HUES48 (cell line): ENCODE measurements around the gene ELOVL7.
"Not testable (repeated sequence)": the region's sequence is repeated elsewhere in the genome, so short reads cannot be mapped to it uniquely, and the experiment has no call there.

ENCODE experiments used
- H3K27ac ChIP-seq: one replicate; pipeline ENCODE4 v1.7.0; 2013; ENCODE audit warnings: low read depth, low read length, inconsistent platforms
- H3K27me3 ChIP-seq: 2 replicates; pipeline ENCODE4 v1.6.1; 2013; ENCODE audit warnings: mild to moderate bottlenecking, low read length; ENCODE audit not compliant: control insufficient read depth, insufficient read depth
- H3K36me3 ChIP-seq: 2 replicates; pipeline ENCODE4 v1.6.1; 2013; ENCODE audit warnings: low read length; ENCODE audit not compliant: control insufficient read depth, insufficient read depth
- H3K4me1 ChIP-seq: 2 replicates; pipeline ENCODE4 v1.6.1; 2013; ENCODE audit warnings: mild to moderate bottlenecking, low read length; ENCODE audit not compliant: control insufficient read depth, insufficient read depth
- H3K4me3 ChIP-seq: 2 replicates; pipeline ENCODE4 v1.5.1; 2013; ENCODE audit warnings: mild to moderate bottlenecking, low read depth, low read length
- H3K9ac ChIP-seq: 2 replicates; pipeline ENCODE4 v1.6.1; 2013; ENCODE audit warnings: mild to moderate bottlenecking, low read depth, low read length, moderate library complexity
- H3K9me3 ChIP-seq: 2 replicates; pipeline ENCODE4 v1.6.1; 2013; ENCODE audit warnings: low read length; ENCODE audit not compliant: control insufficient read depth, insufficient read depth

ELOVL7 gene

GRCh38 chr5:60812426-60812825 is 31.6 kb downstream of the ELOVL7 start:
- H3K36me3 ChIP-seq: no peaks in the 10 kb centered on the region
- H3K27ac ChIP-seq: no peak overlapping the region
- H3K9ac ChIP-seq: no peak overlapping the region
- H3K4me1 ChIP-seq: peaks cover 7% of the 10 kb centered on the region; the same call in 1 of the 2 replicates
- no peaks in the 10 kb centered on the region for H3K9me3 ChIP-seq
- H3K4me3 ChIP-seq: no peak overlapping the region
- no peaks in the 10 kb centered on the region for H3K27me3 ChIP-seq

DNA sequence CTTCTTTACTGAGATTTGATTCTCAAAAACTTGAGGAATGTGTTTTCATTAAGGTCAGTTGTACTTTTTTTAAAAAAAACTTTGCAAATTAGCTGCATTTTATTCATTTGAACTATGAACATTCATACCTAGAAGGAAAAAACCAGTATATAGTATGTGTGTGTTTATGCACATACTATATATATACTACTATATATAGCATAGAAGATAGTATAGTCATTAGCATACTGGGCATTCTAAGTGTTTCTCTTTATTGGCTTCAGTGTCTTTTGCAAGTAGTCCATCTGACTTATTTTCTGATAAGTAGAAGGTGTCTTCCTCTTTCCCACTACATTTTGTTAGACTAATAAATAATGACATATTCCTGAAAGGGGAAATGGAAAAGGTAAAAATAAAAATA is 33.0 kb downstream of the ELOVL7 start:
- Histone ChIP-seq H3K36me3 (no peaks in the 10 kb centered on the region), H3K4me3 (no peak overlapping the region), H3K27me3 (no peaks in the 10 kb centered on the region), H3K27ac (no peak overlapping the region), H3K9ac (no peak overlapping the region), H3K9me3 (no peaks in the 10 kb centered on the region), H3K4me1 (peaks cover 19% of the 10 kb centered on the region)

- no peak overlapping the region for H3K4me3 ChIP-seq
- no peak overlapping the region for H3K27ac ChIP-seq
- H3K9ac ChIP-seq: no peak overlapping the region
- H3K9me3 ChIP-seq: no peaks in the 10 kb centered on the region
- no peaks in the 10 kb centered on the region for H3K27me3 ChIP-seq
- H3K4me1 ChIP-seq: peaks cover 19% of the 10 kb centered on the region
- no peaks in the 10 kb centered on the region for H3K36me3 ChIP-seq
Measured at GRCh38 chr5:60810438-60811085, 33.5 kb downstream of the ELOVL7 start.

DNA sequence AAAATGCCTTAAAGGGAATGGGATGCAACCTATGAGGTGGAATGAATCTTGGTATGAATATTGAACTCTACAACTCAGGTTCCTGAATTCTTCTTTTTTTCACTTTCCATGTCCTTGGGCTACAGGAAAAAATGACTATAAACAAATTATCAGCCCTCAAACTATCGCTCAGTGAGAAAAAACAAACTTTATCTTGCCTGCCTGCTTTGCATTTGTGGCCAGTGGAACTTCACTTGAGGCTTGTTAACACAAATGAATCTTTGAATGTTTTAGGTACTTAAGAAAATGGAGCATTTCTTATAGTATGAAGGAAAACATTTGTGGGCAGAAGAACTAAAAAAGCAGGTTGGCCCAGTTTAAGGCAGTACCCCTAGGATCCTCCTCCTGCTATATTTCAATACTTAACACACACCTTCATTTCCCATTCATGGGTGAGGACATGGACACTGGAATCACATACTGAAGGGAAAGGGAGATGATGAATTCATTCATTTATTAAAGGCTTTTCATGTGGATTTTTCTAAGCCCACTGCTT is 34.1 kb downstream of the ELOVL7 start:
- Histone ChIP-seq H3K9ac (no peak overlapping the region), H3K9me3 (no peaks in the 10 kb centered on the region), H3K4me3 (no peak overlapping the region), H3K4me1 (peaks cover 19% of the 10 kb centered on the region), H3K36me3 (no peaks in the 10 kb centered on the region), H3K27me3 (no peaks in the 10 kb centered on the region), H3K27ac (no peak overlapping the region)

DNA sequence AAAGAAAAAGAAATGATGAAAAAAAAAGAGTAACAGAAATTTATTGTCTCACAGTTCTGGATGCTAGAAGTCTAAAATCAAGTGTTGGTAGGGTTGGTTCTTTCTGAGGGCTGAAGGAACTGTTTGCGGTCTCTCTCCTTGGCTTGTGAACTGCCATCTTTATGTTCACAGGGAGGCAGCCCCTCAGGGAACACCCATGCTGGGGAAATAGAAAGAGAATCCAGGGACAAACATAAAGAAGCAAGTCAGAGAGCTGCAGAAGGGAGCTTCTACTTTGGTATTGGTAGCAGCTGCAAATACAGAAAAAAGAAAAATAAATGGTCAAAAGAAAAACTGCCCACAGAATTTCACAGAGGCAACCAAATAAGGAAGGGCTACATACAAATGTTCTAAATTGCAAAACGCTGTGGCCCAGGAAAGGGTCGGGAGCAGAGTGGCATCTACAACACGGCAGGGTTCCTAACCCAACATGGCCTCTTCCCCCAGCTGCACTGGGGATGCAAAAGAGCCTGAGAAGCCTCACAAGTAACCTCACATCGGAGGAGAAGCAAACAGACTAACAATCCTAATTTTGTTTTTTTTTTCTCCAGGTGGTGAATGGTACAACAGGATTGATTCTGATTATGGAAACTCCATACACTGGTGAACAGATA is 37.4 kb downstream of the ELOVL7 start:
- no peak overlapping the region for H3K27ac ChIP-seq
- peaks cover 24% of the 10 kb centered on the region for H3K4me1 ChIP-seq
- H3K9me3 ChIP-seq: no peaks in the 10 kb centered on the region
- H3K9ac ChIP-seq: no peak overlapping the region
- no peaks in the 10 kb centered on the region for H3K36me3 ChIP-seq
- H3K27me3 ChIP-seq: no peaks in the 10 kb centered on the region
- H3K4me3 ChIP-seq: no peak overlapping the region

GRCh38 chr5:60805463-60805862 is 38.6 kb downstream of the ELOVL7 start:
- H3K9ac ChIP-seq: no peak overlapping the region
- H3K4me1 ChIP-seq: peaks cover 20% of the 10 kb centered on the region
- H3K4me3 ChIP-seq: no peak overlapping the region
- H3K9me3 ChIP-seq: no peaks in the 10 kb centered on the region
- no peaks in the 10 kb centered on the region for H3K36me3 ChIP-seq
- H3K27me3 ChIP-seq: no peaks in the 10 kb centered on the region
- no peak overlapping the region for H3K27ac ChIP-seq

- peaks cover 19% of the 10 kb centered on the region for H3K4me1 ChIP-seq
- H3K27me3 ChIP-seq: no peaks in the 10 kb centered on the region
- no peak overlapping the region for H3K4me3 ChIP-seq
- no peaks in the 10 kb centered on the region for H3K9me3 ChIP-seq
- H3K36me3 ChIP-seq: no peaks in the 10 kb centered on the region
- no peak overlapping the region for H3K9ac ChIP-seq
- H3K27ac ChIP-seq: no peak overlapping the region
Measured at GRCh38 chr5:60803712-60804111, 40.4 kb downstream of the ELOVL7 start.

DNA sequence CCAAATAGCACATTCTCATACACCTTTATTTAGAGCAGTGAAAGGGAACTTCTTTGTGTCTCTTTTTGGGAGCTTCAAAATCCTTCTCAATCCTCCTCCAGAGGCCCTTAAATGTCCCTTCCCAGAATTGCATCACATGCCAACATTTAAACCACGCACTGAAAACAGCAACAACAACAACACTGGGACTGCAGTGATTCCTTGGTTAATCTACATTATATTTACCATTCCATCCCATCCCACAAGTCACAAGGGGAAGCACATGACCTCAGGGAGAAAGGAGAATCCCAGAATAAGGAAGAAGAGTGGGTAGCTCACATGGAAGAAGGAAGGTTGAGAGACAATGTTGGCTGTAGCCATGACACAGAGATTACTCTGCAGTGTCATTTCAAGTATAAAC is 41.1 kb downstream of the ELOVL7 start:
- peaks cover 26% of the 10 kb centered on the region for H3K4me1 ChIP-seq
- H3K27me3 ChIP-seq: no peaks in the 10 kb centered on the region
- H3K9me3 ChIP-seq: no peaks in the 10 kb centered on the region
- no peak overlapping the region for H3K9ac ChIP-seq
- H3K36me3 ChIP-seq: no peaks in the 10 kb centered on the region
- H3K4me3 ChIP-seq: no peak overlapping the region
- no peak overlapping the region for H3K27ac ChIP-seq

- H3K27ac ChIP-seq: no peak overlapping the region
- H3K27me3 ChIP-seq: no peaks in the 10 kb centered on the region
- H3K36me3 ChIP-seq: no peaks in the 10 kb centered on the region
- H3K4me3 ChIP-seq: no peak overlapping the region
- H3K9me3 ChIP-seq: no peaks in the 10 kb centered on the region
- H3K9ac ChIP-seq: no peak overlapping the region
- H3K4me1 ChIP-seq: peaks cover 29% of the 10 kb centered on the region
Measured at GRCh38 chr5:60802226-60802625, 41.8 kb downstream of the ELOVL7 start.

- H3K4me1 ChIP-seq: peaks cover 30% of the 10 kb centered on the region
- H3K9ac ChIP-seq: no peak overlapping the region
- peak overlapping the region; percentile 57 for H3K4me3 ChIP-seq
- 0 out of 2 replicates have a peak, but pooled peaks cover 4% of the 10 kb centered on the region for H3K36me3 ChIP-seq
- no peaks in the 10 kb centered on the region for H3K9me3 ChIP-seq
- no peaks in the 10 kb centered on the region for H3K27me3 ChIP-seq
- peak overlapping the region; percentile 54 for H3K27ac ChIP-seq
Measured at GRCh38 chr5:60797482-60798153, 46.5 kb downstream of the ELOVL7 start.

DNA sequence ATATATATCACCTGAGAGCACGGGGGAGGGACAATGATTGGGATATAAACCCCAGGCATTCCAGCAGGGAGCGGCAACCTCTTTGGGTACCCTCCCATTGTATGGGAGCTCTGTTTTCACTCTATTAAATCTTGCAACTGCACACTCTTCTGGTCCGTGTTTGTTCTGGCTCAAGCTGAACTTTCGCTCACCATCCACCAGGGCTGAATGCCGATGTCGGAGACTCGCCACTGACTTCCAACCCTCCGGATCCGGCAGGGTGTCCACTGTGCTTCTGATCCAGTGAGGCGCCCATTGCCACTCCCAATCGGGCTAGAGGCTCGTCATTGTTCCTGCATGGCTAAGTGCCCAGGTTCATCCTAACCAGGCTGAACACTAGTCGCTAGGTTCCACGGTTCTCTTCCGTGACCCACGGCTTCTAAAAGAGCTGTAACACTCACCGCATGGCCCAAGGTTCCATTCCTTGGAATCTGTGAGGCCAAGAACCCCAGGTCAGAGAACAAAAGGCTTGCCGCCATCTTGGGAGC is 48.6 kb downstream of the ELOVL7 start:
- H3K27ac ChIP-seq, H3K27me3 ChIP-seq, H3K9me3 ChIP-seq, H3K4me3 ChIP-seq, H3K9ac ChIP-seq, H3K36me3 ChIP-seq: not testable (repeated sequence)
- H3K4me1 ChIP-seq: peaks cover 30% of the 10 kb centered on the region
